Cardiac muscle cell (in vitro differentiated cells and primary cell): Measurements from ENCODE around the gene TPO. TPM values are rescaled to one million over a fixed set of nuclear protein-coding genes. Genes with fewer than 3 reads are reported as not detected.
"Not testable (repeated sequence)": the region's sequence is repeated elsewhere in the genome, so short reads cannot be mapped to it uniquely, and the experiment has no call there.

Experiments used
- DNase-seq, 2 donors: peaks; one replicate each; pipeline versions ENCODE4 v3.0.0 to v3.0.0-alpha.2; 2010 to 2017; ENCODE audit warnings: low read depth in 1 of 2, low spot score in 1 of 2
- H3K27ac ChIP-seq: fragments of 200-600 bp; sonication (generic); 2 replicates; pipeline ENCODE4 v1.5.1; 2016
- H3K27me3 ChIP-seq: fragments of 200-600 bp; sonication (generic); 2 replicates; pipeline ENCODE4 v1.6.0; 2016; ENCODE audit warnings: control low read depth
- H3K36me3 ChIP-seq: fragments of 200-600 bp; sonication (generic); 2 replicates; pipeline ENCODE4 v1.5.1; 2016; ENCODE audit warnings: control low read depth
- H3K4me1 ChIP-seq: fragments of 200-600 bp; sonication (generic); 2 replicates; pipeline ENCODE4 v1.8.1; 2017; ENCODE audit warnings: low read depth, mild to moderate bottlenecking, mixed run types
- H3K4me3 ChIP-seq: fragments of 200-600 bp; sonication (generic); 2 replicates; pipeline ENCODE4 v1.5.1; 2016; ENCODE audit warnings: mild to moderate bottlenecking
- H3K9me3 ChIP-seq: fragments of 200-600 bp; sonication (generic); 2 replicates; pipeline ENCODE4 v1.5.1; 2017; ENCODE audit warnings: low read depth, mild to moderate bottlenecking, control low read depth
- polyA plus RNA-seq: library from polyadenylated mRNA; unstranded; fragments of >200 nt; fragmentation: Nextera tagmentation; extraction: Ambion mirVana; gene quantifications from 2 replicates; pipeline ENCODE4 v1.2.1, GENCODE V29; 2016
- total RNA-seq: library from RNA; depleted of rRNA; stranded (reverse); fragments of >200 nt; gene quantifications from 2 replicates; pipeline ENCODE4 v1.2.3, GENCODE V29; 2016
- TF ChIP-seq, protein P1 (sequence below): IDR thresholded peaks from 2 replicates; pipeline ENCODE4 v1.5.1; 2012; ENCODE audit warnings: low read depth, mild to moderate bottlenecking, low read length

TPO gene
- total and polyA plus RNA-seq, 2 experiments from 2014 or later = 0.46 to 0.71 TPM

DNA sequence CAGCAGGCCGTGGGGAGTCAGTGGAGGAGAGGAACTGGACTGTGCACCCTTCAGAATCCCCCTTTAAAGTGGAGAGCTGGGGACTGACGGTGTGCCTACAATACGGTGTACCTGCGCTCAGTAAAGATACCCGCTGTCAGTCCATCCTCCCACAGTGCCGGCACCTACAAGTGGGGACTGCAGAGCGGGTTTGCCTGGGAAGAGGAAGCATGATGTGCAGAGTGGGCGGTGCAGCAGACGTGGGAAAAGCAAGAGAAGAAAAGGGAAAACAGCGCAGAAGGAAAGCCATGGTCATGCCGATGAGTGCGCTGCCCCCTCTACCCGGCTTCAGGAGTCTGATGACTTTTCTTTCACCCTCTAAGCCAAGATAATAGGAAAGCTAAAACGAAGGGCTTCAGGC, 148.0 kb downstream of the TPO start:
- no peak for DNase-seq
- no peak overlapping the region for H3K27ac ChIP-seq
- H3K4me3 ChIP-seq = no peak overlapping the region
- no peaks in the 10 kb centered on the region for H3K36me3 ChIP-seq
- no peaks in the 10 kb centered on the region for H3K9me3 ChIP-seq
- no peaks in the 10 kb centered on the region for H3K27me3 ChIP-seq
- H3K4me1 ChIP-seq = no peaks in the 10 kb centered on the region
- TF ChIP-seq, protein P1, sequence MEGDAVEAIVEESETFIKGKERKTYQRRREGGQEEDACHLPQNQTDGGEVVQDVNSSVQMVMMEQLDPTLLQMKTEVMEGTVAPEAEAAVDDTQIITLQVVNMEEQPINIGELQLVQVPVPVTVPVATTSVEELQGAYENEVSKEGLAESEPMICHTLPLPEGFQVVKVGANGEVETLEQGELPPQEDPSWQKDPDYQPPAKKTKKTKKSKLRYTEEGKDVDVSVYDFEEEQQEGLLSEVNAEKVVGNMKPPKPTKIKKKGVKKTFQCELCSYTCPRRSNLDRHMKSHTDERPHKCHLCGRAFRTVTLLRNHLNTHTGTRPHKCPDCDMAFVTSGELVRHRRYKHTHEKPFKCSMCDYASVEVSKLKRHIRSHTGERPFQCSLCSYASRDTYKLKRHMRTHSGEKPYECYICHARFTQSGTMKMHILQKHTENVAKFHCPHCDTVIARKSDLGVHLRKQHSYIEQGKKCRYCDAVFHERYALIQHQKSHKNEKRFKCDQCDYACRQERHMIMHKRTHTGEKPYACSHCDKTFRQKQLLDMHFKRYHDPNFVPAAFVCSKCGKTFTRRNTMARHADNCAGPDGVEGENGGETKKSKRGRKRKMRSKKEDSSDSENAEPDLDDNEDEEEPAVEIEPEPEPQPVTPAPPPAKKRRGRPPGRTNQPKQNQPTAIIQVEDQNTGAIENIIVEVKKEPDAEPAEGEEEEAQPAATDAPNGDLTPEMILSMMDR = no peak

DNA sequence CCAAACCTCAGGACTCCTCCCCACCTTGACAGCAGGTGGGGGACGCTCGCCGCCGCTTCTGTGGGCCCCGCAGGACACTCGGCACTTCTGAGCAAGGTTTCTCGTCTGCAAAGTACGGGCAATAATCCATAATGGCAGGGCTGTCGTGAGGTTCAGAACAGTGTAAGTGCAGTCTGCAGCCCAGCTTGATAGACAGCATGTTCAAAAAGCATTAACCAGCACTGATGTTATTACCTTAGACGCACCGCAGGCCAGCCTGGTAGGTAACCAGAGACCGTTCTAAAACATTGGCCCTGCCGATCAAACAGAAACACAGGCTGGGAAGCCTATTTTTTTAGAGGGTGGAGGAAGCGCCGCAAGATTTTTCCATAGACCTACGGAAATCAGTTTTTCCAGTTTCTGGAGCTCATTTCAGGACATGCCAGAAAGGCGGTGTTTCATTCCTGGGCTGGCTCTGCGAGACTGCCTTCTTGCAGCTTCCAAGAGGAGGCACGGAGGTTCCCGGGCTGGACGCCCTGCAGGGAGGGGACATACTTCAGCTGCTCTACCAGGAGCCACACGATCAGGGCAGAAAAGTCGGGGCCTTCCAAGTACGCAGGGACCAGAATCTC, 148.7 kb downstream of the TPO start:
- TF ChIP-seq, protein P1 = no peak

DNA sequence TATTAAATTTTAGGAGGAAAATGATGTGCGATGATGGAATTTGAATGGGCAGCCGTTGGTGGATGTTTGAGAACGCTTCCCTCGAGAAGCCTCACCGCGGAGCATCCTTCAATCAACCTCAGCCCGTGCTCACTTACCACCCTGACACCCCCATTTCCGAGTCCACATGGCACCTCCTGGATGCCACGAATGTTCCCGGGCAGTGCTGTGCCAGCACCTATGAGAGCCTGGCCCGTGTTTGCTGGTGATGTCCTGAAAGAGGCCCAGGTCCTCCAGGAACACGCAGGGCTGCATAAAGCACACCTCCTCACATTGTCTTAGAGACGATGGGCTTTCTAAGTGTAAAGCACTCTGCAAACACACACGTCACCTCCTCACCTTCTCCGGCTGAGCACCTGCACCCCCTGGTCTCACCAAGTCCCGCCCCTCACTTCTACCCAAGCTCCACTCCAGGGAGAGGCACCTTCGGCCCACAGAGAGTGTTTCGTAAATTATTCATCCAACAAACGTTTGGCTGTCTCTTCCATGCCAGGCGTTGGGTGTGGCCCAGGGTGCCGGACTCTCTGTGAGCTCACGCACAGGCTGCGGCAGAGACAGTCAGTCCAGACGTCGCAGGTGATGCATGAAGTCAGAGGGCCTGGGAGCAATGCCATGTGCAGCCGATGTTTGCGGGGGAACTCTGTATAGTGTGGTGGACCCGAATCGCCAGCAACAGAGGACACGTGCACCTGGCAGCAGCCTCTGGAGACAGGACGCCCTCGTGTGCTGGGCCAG, 150.0 kb downstream of the TPO start:
- no peaks in the 10 kb centered on the region for H3K9me3 ChIP-seq
- no peaks in the 10 kb centered on the region for H3K36me3 ChIP-seq
- H3K4me1 ChIP-seq = no peaks in the 10 kb centered on the region
- H3K27me3 ChIP-seq = no peaks in the 10 kb centered on the region
- no peak for DNase-seq
- H3K27ac ChIP-seq = no peak overlapping the region
- no peak overlapping the region for H3K4me3 ChIP-seq
- TF ChIP-seq, protein P1 = no peak

More for the DNA sequence above, 148.7 kb downstream of the TPO start:
- no peak overlapping the region for H3K4me3 ChIP-seq
- no peaks in the 10 kb centered on the region for H3K36me3 ChIP-seq
- H3K9me3 ChIP-seq = no peaks in the 10 kb centered on the region
- H3K4me1 ChIP-seq = no peaks in the 10 kb centered on the region
- H3K27me3 ChIP-seq = no peaks in the 10 kb centered on the region
- H3K27ac ChIP-seq = no peak overlapping the region
- no peak for DNase-seq

DNA sequence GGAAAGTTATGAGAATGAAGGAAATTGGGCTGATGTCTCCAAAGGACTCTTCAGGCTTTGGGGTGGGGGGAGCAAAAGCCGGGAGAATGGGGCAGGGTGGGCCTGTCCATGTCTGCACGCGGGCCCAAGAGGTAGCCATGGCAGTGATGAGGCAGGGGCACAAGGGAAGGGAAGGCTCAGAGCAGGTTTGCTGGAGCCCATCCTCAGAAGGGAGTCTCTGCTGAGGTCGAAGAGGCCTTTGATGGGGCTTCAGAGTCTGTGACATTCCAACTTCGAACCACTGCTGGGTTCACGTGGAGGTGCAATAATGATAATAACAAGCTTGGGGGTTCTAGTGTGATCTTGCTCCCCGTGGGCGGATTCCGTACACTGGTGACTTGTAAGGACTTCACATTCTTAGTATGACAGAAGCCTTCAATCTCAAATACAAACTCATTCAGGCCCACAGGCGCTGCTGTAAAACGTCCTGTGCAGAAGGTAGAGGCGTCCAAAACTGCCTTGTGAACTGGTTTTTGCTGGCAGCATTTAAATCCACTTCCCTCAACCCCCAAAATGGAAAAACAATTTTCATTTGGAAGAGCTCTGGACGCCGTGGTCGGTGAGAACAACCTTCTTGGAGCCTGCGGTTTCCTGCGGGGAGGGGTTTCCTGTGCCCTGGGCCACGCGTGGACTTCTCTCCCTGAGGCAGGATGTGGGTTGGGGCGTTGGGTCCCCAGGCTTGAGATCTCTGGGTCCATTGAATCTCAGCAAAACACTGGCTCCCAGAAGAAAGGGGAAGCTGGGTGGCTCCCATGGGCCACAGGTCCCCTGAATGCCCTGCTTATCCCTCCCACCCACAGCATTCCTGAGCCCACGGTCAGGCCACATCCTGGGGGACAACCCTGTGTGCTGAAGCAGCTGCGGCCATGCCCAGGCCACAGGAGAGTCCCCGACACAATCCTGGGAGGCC, 151.0 kb downstream of the TPO start:
- H3K36me3 ChIP-seq = no peaks in the 10 kb centered on the region
- no peaks in the 10 kb centered on the region for H3K4me1 ChIP-seq
- no peak overlapping the region for H3K4me3 ChIP-seq
- H3K27ac ChIP-seq = no peak overlapping the region
- H3K27me3 ChIP-seq = no peaks in the 10 kb centered on the region
- TF ChIP-seq, protein P1 = no peak
- no peaks in the 10 kb centered on the region for H3K9me3 ChIP-seq
- no peak for DNase-seq

GRCh38 chr2:1567556-1568344, 154.5 kb downstream of the TPO start:
- Histone ChIP-seq H3K27me3 (peaks cover 2% of the 10 kb centered on the region), H3K27ac (no peak overlapping the region), H3K4me1 (no peaks in the 10 kb centered on the region), H3K9me3 (no peaks in the 10 kb centered on the region), H3K4me3 (no peak overlapping the region), H3K36me3 (no peaks in the 10 kb centered on the region)
- DNase-seq = no peak
- TF ChIP-seq, protein P1 = no peak

- DNase-seq, H3K4me1 ChIP-seq, H3K4me3 ChIP-seq, H3K9me3 ChIP-seq, H3K36me3 ChIP-seq, H3K27ac ChIP-seq, H3K27me3 ChIP-seq: not testable (repeated sequence)
These were observed 155.0 kb downstream of the TPO start for GRCh38 chr2:1568345-1568668.
